ES-I3 (cell line): ENCODE measurements around the gene SSX4B.
"Not testable (repeated sequence)": the region's sequence is repeated elsewhere in the genome, so short reads cannot be mapped to it uniquely, and the experiment has no call there.

Experiments used
- H3K36me3 ChIP-seq: 2 replicates; pipeline ENCODE4 v1.6.1; 2013; ENCODE audit warnings: mild to moderate bottlenecking, low read length, control low read depth, moderate library complexity; ENCODE audit not compliant: insufficient read depth
- H3K4me1 ChIP-seq: 2 replicates; pipeline ENCODE4 v1.6.1; 2013; ENCODE audit warnings: mild to moderate bottlenecking, control low read depth, low read length; ENCODE audit not compliant: insufficient read depth
- H3K9ac ChIP-seq: 2 replicates; pipeline ENCODE4 v1.6.1; 2013; ENCODE audit warnings: low read depth, mild to moderate bottlenecking, low read length, moderate library complexity
- H3K9me3 ChIP-seq: 2 replicates; pipeline ENCODE4 v1.6.1; 2013; ENCODE audit warnings: mild to moderate bottlenecking, low read length, moderate library complexity; ENCODE audit not compliant: control insufficient read depth, insufficient read depth

Gene SSX4B

DNA sequence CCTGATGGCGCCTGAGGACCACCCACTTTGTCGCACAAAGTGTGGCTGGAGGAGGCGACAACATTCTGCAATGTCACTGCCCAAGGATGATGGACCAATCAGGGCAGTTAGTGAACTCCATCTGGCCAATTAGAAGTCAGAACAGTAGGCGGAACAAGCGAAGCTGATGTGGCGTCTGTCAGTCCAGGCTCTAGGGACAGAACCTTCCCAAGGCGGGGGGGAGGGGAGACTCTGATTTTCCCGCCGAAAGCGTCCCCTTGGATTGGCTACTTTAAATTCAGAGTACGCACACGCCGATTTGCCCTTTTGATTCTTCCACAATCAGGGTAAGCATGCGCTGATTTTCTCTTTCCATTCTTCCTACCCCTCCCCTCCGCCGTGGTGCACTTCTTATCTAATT, 28.5 kb downstream of the SSX4B start, which contains the start of gene SSX4:
Gene SSX4 (plus strand): TSS at position 301 of the 400 bp plus-strand sequence. CDS start 515 bp downstream, outside the sequence.
- not testable (repeated sequence) for H3K4me1 ChIP-seq

DNA sequence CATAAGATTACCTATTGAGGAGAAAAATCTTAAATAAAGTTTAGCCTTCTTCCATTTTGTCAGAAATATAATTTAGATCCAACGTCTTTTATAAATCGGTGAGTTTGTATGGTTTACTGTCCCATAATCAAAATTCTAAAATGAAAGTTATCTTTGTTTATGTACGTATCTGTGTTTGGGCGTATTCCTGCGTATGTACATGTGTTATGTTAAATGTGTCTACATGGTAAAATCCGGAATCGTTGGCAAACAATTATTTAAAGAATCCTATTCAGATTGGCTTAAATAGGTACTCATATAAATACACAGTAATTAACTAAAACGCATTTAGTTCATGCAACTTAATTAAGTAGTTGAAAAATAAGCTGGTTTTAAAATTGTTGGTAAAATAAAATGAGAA, 41.4 kb downstream of the SSX4B start:
- not testable (repeated sequence) for H3K9me3 ChIP-seq, H3K36me3 ChIP-seq, H3K9ac ChIP-seq, H3K4me1 ChIP-seq

More for the DNA sequence above, 28.5 kb downstream of the SSX4B start, which contains the start of gene SSX4:
- not testable (repeated sequence) for H3K9ac ChIP-seq, H3K9me3 ChIP-seq, H3K36me3 ChIP-seq

DNA sequence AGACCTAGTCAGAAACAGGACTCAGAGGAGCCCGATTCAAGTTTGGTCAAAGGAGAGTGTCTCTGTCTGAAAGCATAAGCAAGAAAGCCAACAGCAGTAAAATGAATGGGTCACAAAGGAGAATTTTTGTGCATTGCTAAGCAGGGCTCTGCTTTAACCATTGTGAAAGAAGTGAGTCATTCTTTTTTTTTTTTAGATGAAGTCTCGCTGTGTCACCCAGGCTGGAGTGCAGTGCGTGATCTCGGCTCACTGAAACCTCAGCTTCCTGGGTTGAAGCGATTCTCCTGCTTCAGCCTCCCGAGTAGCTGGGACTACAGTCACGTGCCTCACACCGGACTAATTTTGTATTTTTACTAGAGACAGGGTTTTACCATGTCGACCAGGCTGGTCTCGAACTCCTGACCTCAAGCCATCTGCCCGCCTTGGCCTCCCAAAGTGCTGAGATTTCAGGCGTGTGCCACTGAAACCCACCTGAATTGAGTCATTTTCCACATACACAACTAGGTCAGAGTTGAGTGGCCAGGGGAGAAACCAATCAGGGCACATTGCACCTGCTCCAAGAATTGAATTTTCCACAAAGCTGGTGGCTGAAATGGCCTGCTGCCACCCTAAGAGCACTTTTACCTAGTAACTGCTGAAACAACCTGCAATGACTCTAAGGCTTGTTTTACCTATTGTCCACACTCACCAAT, 43.9 kb downstream of the SSX4B start:
- H3K9me3 ChIP-seq, H3K36me3 ChIP-seq, H3K4me1 ChIP-seq, H3K9ac ChIP-seq: not testable (repeated sequence)

GRCh38 chrX:48359281-48359680, 52.5 kb downstream of the SSX4B start:
- H3K9ac ChIP-seq, H3K4me1 ChIP-seq, H3K36me3 ChIP-seq, H3K9me3 ChIP-seq: not testable (repeated sequence)

DNA sequence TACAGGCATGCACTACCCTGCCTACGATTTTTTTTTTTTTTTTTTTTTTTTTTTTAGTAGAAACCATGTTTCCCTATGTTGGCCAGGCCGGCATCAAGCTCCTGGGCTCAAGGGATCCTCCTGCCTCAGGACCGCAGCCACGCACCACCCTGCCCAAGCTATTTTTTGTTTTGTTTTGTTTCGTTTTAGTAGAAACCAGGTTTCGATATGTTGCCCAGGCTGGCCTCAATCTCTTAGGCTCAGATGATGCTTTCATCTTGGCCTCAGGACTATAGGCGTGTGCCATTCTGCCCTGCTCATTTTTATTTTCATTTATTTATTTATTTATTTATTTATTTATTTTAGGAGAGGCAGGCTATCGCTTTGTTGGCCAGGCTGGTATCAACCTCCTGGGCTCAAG, 54.1 kb downstream of the SSX4B start:
- no peak overlapping the region for H3K9ac ChIP-seq
- H3K4me1 ChIP-seq, result no peaks in the 10 kb centered on the region
- H3K9me3 ChIP-seq, result no peaks in the 10 kb centered on the region
- H3K36me3 ChIP-seq, result no peaks in the 10 kb centered on the region

GRCh38 chrX:48356315-48357094, 55.3 kb downstream of the SSX4B start, which contains the start of gene SSX3:
Gene SSX3, minus strand, starts transcription at chrX:48356703. Its CDS starts 1,454 bp downstream, at chrX:48355249.
- H3K4me1 ChIP-seq, H3K9me3 ChIP-seq, H3K9ac ChIP-seq, H3K36me3 ChIP-seq: not testable (repeated sequence)
